ENCODE data around the gene TRPC4AP. TPM values are rescaled to one million over a fixed set of nuclear protein-coding genes. Genes with fewer than 3 reads are reported as not detected.
A peak's percentile ranks its signal among the peaks of the same experiment; 100 is the strongest.
"Not testable (repeated sequence)": the region's sequence is repeated elsewhere in the genome, so short reads cannot be mapped to it uniquely, and the experiment has no call there.

Gene TRPC4AP
- total RNA-seq, 1 donor from 2014 or later, result 30.3 TPM

DNA sequence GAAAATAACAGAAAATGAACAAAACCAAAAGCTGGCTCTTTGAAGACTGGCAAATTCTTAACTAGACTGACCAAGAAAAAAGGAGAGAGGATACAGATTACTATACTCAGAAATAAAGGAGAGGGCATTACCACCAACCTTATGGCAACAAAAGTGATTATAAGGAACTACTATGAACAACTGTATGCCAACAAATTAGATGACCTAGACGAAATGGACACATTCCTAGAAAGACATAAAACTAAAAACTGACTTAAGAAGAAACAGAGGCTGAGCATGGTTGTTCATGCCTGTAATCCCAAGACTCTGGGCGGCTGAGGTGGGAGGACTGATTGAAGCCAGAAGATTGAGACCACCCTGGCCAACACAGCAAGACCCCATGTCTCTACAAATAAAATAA lies 33.5 kb downstream of the TRPC4AP start:
- no peak overlapping the region for H3K4me3 ChIP-seq (ENCODE audit: low read depth, low read length)
- TF ChIP-seq, protein P1, sequence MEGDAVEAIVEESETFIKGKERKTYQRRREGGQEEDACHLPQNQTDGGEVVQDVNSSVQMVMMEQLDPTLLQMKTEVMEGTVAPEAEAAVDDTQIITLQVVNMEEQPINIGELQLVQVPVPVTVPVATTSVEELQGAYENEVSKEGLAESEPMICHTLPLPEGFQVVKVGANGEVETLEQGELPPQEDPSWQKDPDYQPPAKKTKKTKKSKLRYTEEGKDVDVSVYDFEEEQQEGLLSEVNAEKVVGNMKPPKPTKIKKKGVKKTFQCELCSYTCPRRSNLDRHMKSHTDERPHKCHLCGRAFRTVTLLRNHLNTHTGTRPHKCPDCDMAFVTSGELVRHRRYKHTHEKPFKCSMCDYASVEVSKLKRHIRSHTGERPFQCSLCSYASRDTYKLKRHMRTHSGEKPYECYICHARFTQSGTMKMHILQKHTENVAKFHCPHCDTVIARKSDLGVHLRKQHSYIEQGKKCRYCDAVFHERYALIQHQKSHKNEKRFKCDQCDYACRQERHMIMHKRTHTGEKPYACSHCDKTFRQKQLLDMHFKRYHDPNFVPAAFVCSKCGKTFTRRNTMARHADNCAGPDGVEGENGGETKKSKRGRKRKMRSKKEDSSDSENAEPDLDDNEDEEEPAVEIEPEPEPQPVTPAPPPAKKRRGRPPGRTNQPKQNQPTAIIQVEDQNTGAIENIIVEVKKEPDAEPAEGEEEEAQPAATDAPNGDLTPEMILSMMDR (IDR thresholded peaks at IDR 0.05; ENCODE audit: insufficient read depth, low read length, severe bottlenecking), result no peak

DNA sequence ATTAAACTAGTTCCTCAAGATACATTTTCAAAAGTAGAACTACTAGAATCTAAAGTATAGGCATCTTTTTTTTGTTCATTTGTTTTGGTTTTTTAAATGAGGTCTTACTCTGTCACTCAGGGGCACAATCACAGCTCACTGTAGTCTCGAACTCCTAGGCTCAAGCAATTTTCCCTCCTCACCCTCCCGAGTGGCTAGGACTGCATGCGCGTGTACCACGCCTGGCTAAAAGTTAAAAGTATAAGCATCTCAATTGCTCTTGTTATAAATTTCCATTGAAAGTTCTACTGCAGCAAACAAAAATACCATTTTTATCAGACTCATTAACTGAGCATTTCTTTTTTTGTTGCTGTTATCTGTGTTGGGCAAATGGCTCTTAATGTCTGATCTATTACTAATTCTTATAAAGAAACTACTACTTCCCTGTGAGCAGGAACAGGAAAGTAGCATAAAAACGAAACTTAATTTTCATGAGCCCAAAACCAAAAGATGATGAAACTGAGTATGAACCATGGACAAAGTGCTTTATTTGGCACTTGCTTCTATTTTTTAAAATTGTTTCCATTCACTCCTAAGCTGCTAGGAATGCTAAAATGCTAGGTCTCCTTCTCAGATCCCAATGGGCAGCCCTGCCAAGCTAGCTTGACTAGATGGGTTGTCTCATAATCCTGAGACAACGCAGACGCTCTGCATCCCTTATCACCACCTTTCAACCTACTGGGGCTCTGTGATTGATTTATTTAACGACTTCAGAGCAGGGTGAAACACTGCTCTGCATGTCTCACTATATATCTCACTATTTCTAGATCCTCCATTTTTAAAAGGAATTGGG lies 36.9 kb downstream of the TRPC4AP start:
- Histone ChIP-seq H3K36me3 (ENCODE audit: control insufficient read depth, insufficient read depth, low read length) (peaks cover 5% of the 10 kb centered on the region), H3K4me3 (ENCODE audit: low read depth, low read length) (no peak overlapping the region), H3K27me3 (ENCODE audit: control insufficient read depth, insufficient read depth, low read length) (no peaks in the 10 kb centered on the region)
- TF ChIP-seq, protein P1 (IDR thresholded peaks at IDR 0.05; ENCODE audit: insufficient read depth, low read length, severe bottlenecking), result no peak
- FAIRE-seq, result no peak
- no peak for DNase-seq (ENCODE audit: low read depth)

More for the DNA sequence above, 33.5 kb downstream of the TRPC4AP start:
- Histone ChIP-seq H3K27me3 (ENCODE audit: control insufficient read depth, insufficient read depth, low read length) (no peaks in the 10 kb centered on the region), H3K36me3 (ENCODE audit: control insufficient read depth, insufficient read depth, low read length) (peaks cover 2% of the 10 kb centered on the region)
- FAIRE-seq (no peak), DNase-seq (ENCODE audit: low read depth) (no peak)

DNA sequence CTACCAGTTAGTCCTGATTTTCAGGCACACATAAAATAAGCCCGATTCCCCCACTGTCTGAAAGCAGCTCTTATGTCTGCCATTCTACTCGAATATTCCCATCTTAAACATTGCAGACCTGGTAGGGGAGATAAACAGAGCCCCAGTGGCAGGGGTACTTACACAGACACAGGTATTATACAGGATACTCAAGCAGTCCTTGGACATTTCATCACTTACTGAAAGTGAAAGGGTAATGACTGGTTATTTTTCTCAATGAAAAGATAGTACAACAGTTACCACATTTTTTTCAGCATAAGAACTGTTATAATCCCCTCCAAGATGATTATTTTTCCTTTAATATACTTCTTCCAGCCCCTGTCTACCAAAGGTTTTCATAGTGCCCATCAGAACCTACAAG lies 37.8 kb downstream of the TRPC4AP start:
- Histone ChIP-seq H3K27me3 (ENCODE audit: control insufficient read depth, insufficient read depth, low read length) (no peaks in the 10 kb centered on the region), H3K36me3 (ENCODE audit: control insufficient read depth, insufficient read depth, low read length) (peaks cover 7% of the 10 kb centered on the region), H3K4me3 (ENCODE audit: low read depth, low read length) (no peak overlapping the region)
- FAIRE-seq (no peak), DNase-seq (ENCODE audit: low read depth) (no peak)
- TF ChIP-seq, protein P1 (IDR thresholded peaks at IDR 0.05; ENCODE audit: insufficient read depth, low read length, severe bottlenecking), result no peak

DNA sequence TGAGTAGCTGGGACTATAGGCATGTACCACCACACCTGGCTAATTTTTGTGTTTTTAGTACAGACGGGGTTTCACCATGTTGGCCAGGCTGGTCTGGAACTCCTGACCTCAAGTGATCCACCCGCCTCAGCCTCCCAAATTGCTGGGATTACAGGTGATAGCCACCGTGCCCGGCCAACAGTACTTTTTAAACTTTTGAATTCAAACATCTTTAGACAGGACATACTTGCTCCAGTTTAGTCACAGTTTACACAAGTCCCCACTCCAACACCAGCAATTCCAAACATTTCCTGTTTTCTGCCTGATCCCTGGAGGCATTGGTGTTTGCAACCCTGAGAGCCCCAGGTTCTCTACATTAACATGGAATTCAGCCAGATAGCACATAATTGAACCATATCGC lies 40.0 kb downstream of the TRPC4AP start:
- DNase-seq (ENCODE audit: low read depth), result peak; percentile 75
- not testable (repeated sequence) for H3K4me3 ChIP-seq (ENCODE audit: low read depth, low read length); H3K27me3 ChIP-seq (ENCODE audit: control insufficient read depth, insufficient read depth, low read length); FAIRE-seq
- H3K36me3 ChIP-seq (ENCODE audit: control insufficient read depth, insufficient read depth, low read length), result peaks cover 16% of the 10 kb centered on the region

DNA sequence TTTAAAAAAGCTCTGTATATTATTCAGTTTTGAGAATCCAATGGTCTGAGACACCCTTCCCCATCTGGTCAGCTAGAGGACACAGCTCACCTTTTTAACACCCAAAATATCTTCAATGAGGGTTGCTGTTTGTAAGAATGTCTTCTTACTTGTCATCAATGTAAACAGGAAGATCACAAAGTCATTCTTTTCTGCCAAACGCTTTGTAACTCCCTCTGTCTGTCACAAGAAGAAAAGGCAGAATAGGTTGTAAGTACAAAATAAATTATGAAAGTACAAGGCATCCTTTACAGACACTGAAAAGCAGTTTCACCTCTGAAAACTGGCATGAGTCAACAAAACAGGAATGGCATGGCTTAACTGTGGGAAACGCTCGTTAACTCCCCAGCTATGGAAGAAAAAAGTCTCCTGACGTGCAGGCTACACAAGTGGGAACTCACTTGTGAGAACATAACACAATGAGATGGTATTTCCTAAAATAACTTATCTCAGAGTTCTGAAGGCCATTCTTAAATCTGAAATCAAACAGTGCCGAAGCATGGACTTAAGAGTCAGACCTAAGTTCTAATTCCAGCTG lies 42.7 kb downstream of the TRPC4AP start:
- TF ChIP-seq, protein P1 (IDR thresholded peaks at IDR 0.05; ENCODE audit: insufficient read depth, low read length, severe bottlenecking), result no peak
- Histone ChIP-seq H3K36me3 (ENCODE audit: control insufficient read depth, insufficient read depth, low read length) (peaks cover 15% of the 10 kb centered on the region), H3K27me3 (ENCODE audit: control insufficient read depth, insufficient read depth, low read length) (no peaks in the 10 kb centered on the region), H3K4me3 (ENCODE audit: low read depth, low read length) (no peak overlapping the region)
- FAIRE-seq (no peak), DNase-seq (ENCODE audit: low read depth) (no peak)

DNA sequence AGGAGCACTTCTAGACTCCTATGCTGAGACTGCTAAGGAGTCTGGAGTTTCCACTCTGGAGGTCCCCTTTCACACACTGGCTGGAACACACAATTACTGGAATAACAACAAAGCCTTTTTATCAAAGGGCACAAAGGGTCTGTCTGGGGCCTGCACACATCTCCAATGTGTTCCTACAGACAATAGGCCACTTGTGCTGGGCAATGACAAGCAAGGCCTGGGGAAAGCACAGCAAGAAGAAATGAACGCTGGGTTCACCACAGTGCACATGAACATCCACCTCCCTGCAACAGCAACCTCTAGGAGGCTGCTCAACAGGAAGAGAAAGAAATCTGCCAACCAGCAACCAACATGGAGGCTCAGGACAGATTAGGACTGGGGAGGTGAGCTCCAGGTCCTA lies 43.9 kb downstream of the TRPC4AP start:
- H3K36me3 ChIP-seq (ENCODE audit: control insufficient read depth, insufficient read depth, low read length), result peaks cover 14% of the 10 kb centered on the region
- TF ChIP-seq, protein P1 (IDR thresholded peaks at IDR 0.05; ENCODE audit: insufficient read depth, low read length, severe bottlenecking), result no peak
- no peak overlapping the region for H3K4me3 ChIP-seq (ENCODE audit: low read depth, low read length)
- no peak for DNase-seq (ENCODE audit: low read depth)
- no peak for FAIRE-seq
- H3K27me3 ChIP-seq (ENCODE audit: control insufficient read depth, insufficient read depth, low read length), result no peaks in the 10 kb centered on the region
